Neural crest cell (in vitro differentiated cells): ENCODE measurements around the gene MYO16. TPM values are rescaled to one million over a fixed set of nuclear protein-coding genes. Genes with fewer than 3 reads are reported as not detected.

ENCODE experiments used
- DNase-seq: peaks from one replicate; pipeline ENCODE4 v3.0.0; 2021; ENCODE audit warnings: low read depth, mixed read lengths, low spot score
- H3K27ac Mint-ChIP-seq: one replicate; pipeline ENCODE4 v1.8.0; 2021; ENCODE audit warnings: mild to moderate bottlenecking, mixed read lengths; ENCODE audit not compliant: unreplicated experiment
- H3K27me3 Mint-ChIP-seq: 2 replicates; pipeline ENCODE4 v1.8.0; 2021; ENCODE audit warnings: low read depth, mild to moderate bottlenecking, mixed read lengths
- H3K36me3 Mint-ChIP-seq: 2 replicates; pipeline ENCODE4 v1.8.0; 2021; ENCODE audit warnings: low read depth, mild to moderate bottlenecking, mixed read lengths
- H3K4me1 Mint-ChIP-seq: 2 replicates; pipeline ENCODE4 v1.8.0; 2021; ENCODE audit warnings: mixed read lengths
- H3K4me3 Mint-ChIP-seq: one replicate; pipeline ENCODE4 v1.8.0; 2021; ENCODE audit warnings: mild to moderate bottlenecking, mixed read lengths
- H3K9me3 Mint-ChIP-seq: 2 replicates; pipeline ENCODE4 v1.8.0; 2021; ENCODE audit warnings: mixed read lengths
- CTCF ChIP-seq: fragments of 200-600 bp; sonication (generic); conservative IDR thresholded peaks from 2 replicates; pipeline ENCODE4 v1.5.0; 2021; ENCODE audit warnings: antibody characterized with exemption, mild to moderate bottlenecking
- total RNA-seq: library from RNA; stranded (reverse); gene quantifications from 2 replicates; pipeline ENCODE4 v1.2.1, GENCODE V29; 2021

MYO16 gene
- total RNA-seq, 1 donor from 2014 or later = 3.3 TPM

GRCh38 chr13:109074436-109074835 is 445.0 kb downstream of the MYO16 start:
- no peaks in the 10 kb centered on the region for H3K27me3 Mint-ChIP-seq
- no peak overlapping the region for H3K27ac Mint-ChIP-seq
- no peak for DNase-seq
- no peak for TF ChIP-seq CTCF
- H3K9me3 Mint-ChIP-seq = no peaks in the 10 kb centered on the region
- peaks cover 8% of the 10 kb centered on the region for H3K36me3 Mint-ChIP-seq
- no peak overlapping the region for H3K4me3 Mint-ChIP-seq
- no peaks in the 10 kb centered on the region for H3K4me1 Mint-ChIP-seq

- Mint-ChIP-seq H3K9me3 (no peaks in the 10 kb centered on the region), H3K4me1 (no peaks in the 10 kb centered on the region), H3K27me3 (no peaks in the 10 kb centered on the region), H3K4me3 (no peak overlapping the region), H3K27ac (no peak overlapping the region), H3K36me3 (peaks cover 8% of the 10 kb centered on the region)
- no peak for TF ChIP-seq CTCF
- no peak for DNase-seq
Observed at GRCh38 chr13:109074853-109075252, 445.4 kb downstream of the MYO16 start.

GRCh38 chr13:109087916-109088623 is 458.7 kb downstream of the MYO16 start:
- no peaks in the 10 kb centered on the region for H3K9me3 Mint-ChIP-seq
- peaks cover 3% of the 10 kb centered on the region for H3K36me3 Mint-ChIP-seq
- H3K27me3 Mint-ChIP-seq = no peaks in the 10 kb centered on the region
- H3K27ac Mint-ChIP-seq = no peak overlapping the region
- H3K4me1 Mint-ChIP-seq = peaks cover 6% of the 10 kb centered on the region
- no peak for DNase-seq
- TF ChIP-seq CTCF = no peak
- no peak overlapping the region for H3K4me3 Mint-ChIP-seq

- peaks cover 6% of the 10 kb centered on the region for H3K4me1 Mint-ChIP-seq
- no peaks in the 10 kb centered on the region for H3K9me3 Mint-ChIP-seq
- H3K27me3 Mint-ChIP-seq = no peaks in the 10 kb centered on the region
- H3K27ac Mint-ChIP-seq = no peak overlapping the region
- no peak overlapping the region for H3K4me3 Mint-ChIP-seq
- TF ChIP-seq CTCF = no peak
- no peak for DNase-seq
- peaks cover 3% of the 10 kb centered on the region for H3K36me3 Mint-ChIP-seq
Observed at GRCh38 chr13:109088624-109088917, 459.2 kb downstream of the MYO16 start.

GRCh38 chr13:109090796-109091195 is 461.4 kb downstream of the MYO16 start:
- no peak for TF ChIP-seq CTCF
- no peaks in the 10 kb centered on the region for H3K27me3 Mint-ChIP-seq
- peaks cover 3% of the 10 kb centered on the region for H3K36me3 Mint-ChIP-seq
- H3K27ac Mint-ChIP-seq = no peak overlapping the region
- no peak for DNase-seq
- no peak overlapping the region for H3K4me3 Mint-ChIP-seq
- peaks cover 6% of the 10 kb centered on the region for H3K4me1 Mint-ChIP-seq
- H3K9me3 Mint-ChIP-seq = no peaks in the 10 kb centered on the region
